Measurements from ENCODE around the gene OPN5.

GRCh38 chr6:47787620-47788497, 6.0 kb downstream of the OPN5 start:
- no peak for TF ChIP-seq POLR2AphosphoS5 (IDR thresholded peaks at IDR 0.05; ENCODE audit: borderline replicate concordance, low read depth, low read length)
- no peak for TF ChIP-seq EZH2 (IDR thresholded peaks at IDR 0.05)
- TF ChIP-seq FOXP2 (optimal IDR thresholded peaks at IDR 0.05; ENCODE audit: control extremely low read depth, extremely low read length, insufficient read depth), result peak; percentile 94

Data from SK-N-MC (cell line).